ENCODE data around the gene HCN2.

DNA sequence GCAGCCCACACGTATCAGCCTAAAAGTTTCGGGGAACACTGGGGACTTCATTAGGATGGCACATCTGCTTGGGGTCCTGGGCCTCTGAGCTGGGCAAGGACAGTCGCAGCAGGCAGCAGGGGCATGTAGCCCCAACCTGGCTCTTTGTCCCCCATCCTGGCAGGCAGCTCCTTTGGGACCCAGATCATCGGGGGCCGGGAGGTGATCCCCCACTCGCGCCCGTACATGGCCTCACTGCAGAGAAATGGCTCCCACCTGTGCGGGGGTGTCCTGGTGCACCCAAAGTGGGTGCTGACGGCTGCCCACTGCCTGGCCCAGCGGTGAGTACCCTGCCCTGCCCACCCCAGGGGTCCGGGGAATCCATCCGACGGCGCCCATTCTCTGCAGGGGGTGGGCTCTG is 42.6 kb upstream of the HCN2 start:
- TF ChIP-seq, protein P1, sequence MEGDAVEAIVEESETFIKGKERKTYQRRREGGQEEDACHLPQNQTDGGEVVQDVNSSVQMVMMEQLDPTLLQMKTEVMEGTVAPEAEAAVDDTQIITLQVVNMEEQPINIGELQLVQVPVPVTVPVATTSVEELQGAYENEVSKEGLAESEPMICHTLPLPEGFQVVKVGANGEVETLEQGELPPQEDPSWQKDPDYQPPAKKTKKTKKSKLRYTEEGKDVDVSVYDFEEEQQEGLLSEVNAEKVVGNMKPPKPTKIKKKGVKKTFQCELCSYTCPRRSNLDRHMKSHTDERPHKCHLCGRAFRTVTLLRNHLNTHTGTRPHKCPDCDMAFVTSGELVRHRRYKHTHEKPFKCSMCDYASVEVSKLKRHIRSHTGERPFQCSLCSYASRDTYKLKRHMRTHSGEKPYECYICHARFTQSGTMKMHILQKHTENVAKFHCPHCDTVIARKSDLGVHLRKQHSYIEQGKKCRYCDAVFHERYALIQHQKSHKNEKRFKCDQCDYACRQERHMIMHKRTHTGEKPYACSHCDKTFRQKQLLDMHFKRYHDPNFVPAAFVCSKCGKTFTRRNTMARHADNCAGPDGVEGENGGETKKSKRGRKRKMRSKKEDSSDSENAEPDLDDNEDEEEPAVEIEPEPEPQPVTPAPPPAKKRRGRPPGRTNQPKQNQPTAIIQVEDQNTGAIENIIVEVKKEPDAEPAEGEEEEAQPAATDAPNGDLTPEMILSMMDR (conservative IDR thresholded peaks at IDR 0.05 in 1 of 2, IDR thresholded peaks at IDR 0.05 in 1 of 2; ENCODE audit: extremely low read depth in 1 of 2, insufficient read depth in 1 of 2, low read depth in 1 of 2, low read length in 2 of 2), result no peak
- TF ChIP-seq EZH2 (IDR thresholded peaks at IDR 0.05; ENCODE audit: borderline replicate concordance, low read length), result no peak
